ENCODE measurements around the gene TRAF2. TPM values are rescaled to one million over a fixed set of nuclear protein-coding genes. Genes with fewer than 3 reads are reported as not detected.

TRAF2 gene
- total and polyA plus RNA-seq, 2 of the 4 experiments (the other 2 are of a cell fraction), result 6.6 to 12.0 TPM

- TF ChIP-seq, protein P1, sequence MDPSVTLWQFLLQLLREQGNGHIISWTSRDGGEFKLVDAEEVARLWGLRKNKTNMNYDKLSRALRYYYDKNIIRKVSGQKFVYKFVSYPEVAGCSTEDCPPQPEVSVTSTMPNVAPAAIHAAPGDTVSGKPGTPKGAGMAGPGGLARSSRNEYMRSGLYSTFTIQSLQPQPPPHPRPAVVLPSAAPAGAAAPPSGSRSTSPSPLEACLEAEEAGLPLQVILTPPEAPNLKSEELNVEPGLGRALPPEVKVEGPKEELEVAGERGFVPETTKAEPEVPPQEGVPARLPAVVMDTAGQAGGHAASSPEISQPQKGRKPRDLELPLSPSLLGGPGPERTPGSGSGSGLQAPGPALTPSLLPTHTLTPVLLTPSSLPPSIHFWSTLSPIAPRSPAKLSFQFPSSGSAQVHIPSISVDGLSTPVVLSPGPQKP (IDR thresholded peaks at IDR 0.05; ENCODE audit: borderline replicate concordance, low read depth, low read length), result no peak
- no peak for TF ChIP-seq MXI1 (IDR thresholded peaks at IDR 0.05; ENCODE audit: borderline replicate concordance, low read depth, low read length)
- TF ChIP-seq RAD21 (IDR thresholded peaks at IDR 0.05; ENCODE audit: low read length), result no peak
- no peak for TF ChIP-seq POLR2A (IDR thresholded peaks at IDR 0.05; ENCODE audit: low read depth, low read length)
- TF ChIP-seq MAZ (IDR thresholded peaks at IDR 0.05; ENCODE audit: borderline replicate concordance, low read depth, low read length), result no peak
- TF ChIP-seq BHLHE40 (IDR thresholded peaks at IDR 0.05; ENCODE audit: low read depth, low read length), result no peak
- TF ChIP-seq CEBPB (IDR thresholded peaks at IDR 0.05; ENCODE audit: low read depth, low read length), result no peak
- no peak for TF ChIP-seq RCOR1 (IDR thresholded peaks at IDR 0.05; ENCODE audit: insufficient replicate concordance, low read length)
- TF ChIP-seq MAFK (IDR thresholded peaks at IDR 0.05; ENCODE audit: low read depth, low read length), result no peak
- peaks cover 13 to 38% of the 10 kb centered on the region in 2 experiments; a peak in 3 of 4 replicates for H3K79me1 ChIP-seq (ENCODE audit: low read depth in 1 of 2, low read length in 2 of 2)
- in situ Hi-C loops (cut with MboI; ENCODE audit: low sequenced_read_pairs), result no loop called here
- ATAC-seq (ENCODE audit: low read depth) (no peak), DNase-seq (no peak)
- dilution Hi-C loops (cut with HindIII; ENCODE audit: low sequenced_read_pairs, unreplicated experiment), result no loop called here
- peaks cover 4% of the 10 kb centered on the region; the same call in 1 of the 2 replicates for H3K9me1 ChIP-seq (ENCODE audit: insufficient read depth, low read length)
- no peaks in the 10 kb centered on the region for H3K27me3 ChIP-seq (ENCODE audit: control insufficient read depth, insufficient read depth, low read length)
- no peaks in the 10 kb centered on the region for H3K9me3 ChIP-seq (ENCODE audit: control insufficient read depth, insufficient read depth, low read length)
- H4K5ac ChIP-seq (ENCODE audit: low read depth, low read length), result no peak overlapping the region
- H3K56ac ChIP-seq (ENCODE audit: extremely low read depth, insufficient read depth, low read length), result no peak overlapping the region
- H2BK20ac ChIP-seq (ENCODE audit: low read depth, low read length), result no peak overlapping the region
- CTCF ChIA-PET, result interaction anchor here (0.7 to 1.4 kb wide), 2 partner anchors 10 to 11 kb away, joined by 3 to 5 read pairs; no protein-coding TSS in a partner anchor
- H3K18ac ChIP-seq (ENCODE audit: low read depth, low read length), result no peak overlapping the region
- peak overlapping the region; percentile 55 for H2AK9ac ChIP-seq (replicated peaks; ENCODE audit: low read depth, low read length, poor library complexity)
- H3K4ac ChIP-seq (ENCODE audit: low read depth, low read length), result no peak overlapping the region
- H2BK120ac ChIP-seq (ENCODE audit: low read depth, low read length), result no peak overlapping the region
- H2BK5ac ChIP-seq (ENCODE audit: low read depth, low read length, poor library complexity, severe bottlenecking), result no peak overlapping the region
- peaks cover 42% of the 10 kb centered on the region for H3K36me3 ChIP-seq (ENCODE audit: control insufficient read depth, insufficient read depth, low read length)
- no TSS peak for BruUV-seq (replicated peaks)
- H3K9ac ChIP-seq (ENCODE audit: low read depth, low read length), result no peak overlapping the region
- H3K4me2 ChIP-seq (ENCODE audit: low read depth, low read length), result no peak overlapping the region
- no peak overlapping the region for H4K91ac ChIP-seq (ENCODE audit: insufficient read depth, low read depth, low read length)
- no peak overlapping the region for H3K27ac ChIP-seq (ENCODE audit: insufficient read depth, low read length)
- POLR2A ChIA-PET (ENCODE audit: unreplicated experiment), result no interaction called here
- no peak overlapping the region for H2BK15ac ChIP-seq (ENCODE audit: low read depth, low read length)
- H4K8ac ChIP-seq (ENCODE audit: low read depth in 2 of 2, low read length in 2 of 2), result no peak overlapping the region
- no peaks in the 10 kb centered on the region for H3K4me1 ChIP-seq (ENCODE audit: control insufficient read depth, insufficient read depth, low read length)
- H2AK5ac ChIP-seq (ENCODE audit: low read depth, low read length), result no peak overlapping the region
- no peak overlapping the region for H3K14ac ChIP-seq (replicated peaks; ENCODE audit: low read depth, low read length)
- intact Hi-C loops (cut with micrococcal nuclease), result no loop called here
- H3K23ac ChIP-seq (ENCODE audit: low read depth, low read length), result no peak overlapping the region
- H2AFZ ChIP-seq (replicated peaks; ENCODE audit: low read length, poor library complexity), result no peak overlapping the region
- H4K20me1 ChIP-seq (ENCODE audit: insufficient read depth, low read length), result peaks cover 8% of the 10 kb centered on the region
- H3K4me3 ChIP-seq (ENCODE audit: insufficient read depth, low read depth, low read length), result no peak overlapping the region
- WGBS, 2 experiments (ENCODE audit: extremely low coverage in 2 of 2, insufficient read length in 1 of 2), result 87% methylated on average over 3 of the region's 15 CpGs; no CpG with 5 or more reads in 1 of the 2 experiments
These were observed 51.1 kb downstream of the TRAF2 start for GRCh38 chr9:136937186-136938001.
